Measurements from ENCODE around the gene UPK1A.

UPK1A gene

GRCh38 chr19:35724560-35724959 lies 58.2 kb downstream of the UPK1A start:
- H3K27me3 ChIP-seq (ENCODE audit: control insufficient read depth, insufficient read depth, low read length): no peaks in the 10 kb centered on the region
- no peaks in the 10 kb centered on the region for H3K4me1 ChIP-seq
- no peak overlapping the region for H3K27ac ChIP-seq
- no peak overlapping the region for H2AFZ ChIP-seq
- H3K4me3 ChIP-seq (ENCODE audit: low read depth, low read length): no peak overlapping the region
- H3K4me2 ChIP-seq (ENCODE audit: low read length): no peak overlapping the region
- H3K9ac ChIP-seq: no peak overlapping the region
- H3K79me2 ChIP-seq: peaks cover 33% of the 10 kb centered on the region
- H3K9me3 ChIP-seq (ENCODE audit: control insufficient read depth, low read length): no peaks in the 10 kb centered on the region
- no peaks in the 10 kb centered on the region for H3K36me3 ChIP-seq (ENCODE audit: control insufficient read depth, insufficient read depth, low read length)
- no peak for TF ChIP-seq CTCF (IDR thresholded peaks at IDR 0.05)

- H3K4me2 ChIP-seq (ENCODE audit: low read length): no peak overlapping the region
- no peak overlapping the region for H2AFZ ChIP-seq
- no peaks in the 10 kb centered on the region for H3K4me1 ChIP-seq
- no peaks in the 10 kb centered on the region for H3K9me3 ChIP-seq (ENCODE audit: control insufficient read depth, low read length)
- H3K4me3 ChIP-seq (ENCODE audit: low read depth, low read length): no peak overlapping the region
- peaks cover 27% of the 10 kb centered on the region for H3K79me2 ChIP-seq
- H3K27me3 ChIP-seq (ENCODE audit: control insufficient read depth, insufficient read depth, low read length): no peaks in the 10 kb centered on the region
- TF ChIP-seq CTCF (IDR thresholded peaks at IDR 0.05): no peak
- H3K9ac ChIP-seq: no peak overlapping the region
- H3K36me3 ChIP-seq (ENCODE audit: control insufficient read depth, insufficient read depth, low read length): no peaks in the 10 kb centered on the region
- H3K27ac ChIP-seq: no peak overlapping the region
These were observed 59.0 kb downstream of the UPK1A start for GRCh38 chr19:35725216-35725861.

- TF ChIP-seq CTCF (IDR thresholded peaks at IDR 0.05): no peak
- Histone ChIP-seq H3K4me1 (no peaks in the 10 kb centered on the region), H3K9me3 (ENCODE audit: control insufficient read depth, low read length) (no peaks in the 10 kb centered on the region), H3K27me3 (ENCODE audit: control insufficient read depth, insufficient read depth, low read length) (no peaks in the 10 kb centered on the region), H3K9ac (no peak overlapping the region), H3K36me3 (ENCODE audit: control insufficient read depth, insufficient read depth, low read length) (no peaks in the 10 kb centered on the region), H3K79me2 (peaks cover 16% of the 10 kb centered on the region), H3K27ac (no peak overlapping the region), H3K4me3 (ENCODE audit: low read depth, low read length) (no peak overlapping the region), H2AFZ (no peak overlapping the region), H3K4me2 (ENCODE audit: low read length) (no peak overlapping the region)
These were observed 61.0 kb downstream of the UPK1A start for GRCh38 chr19:35727053-35727955.

Measured in parathyroid adenoma (tissue), 2 donors.